Activated CD4-positive, alpha-beta T cell treated with anti-CD3 and anti-CD28 coated beads for 4 hours (primary cell): ENCODE results near the gene SLC36A4.
"Not testable (repeated sequence)": the region's sequence is repeated elsewhere in the genome, so short reads cannot be mapped to it uniquely, and the experiment has no call there.

Source experiments
- DNase-seq, 2 donors: peaks; one replicate each; pipeline ENCODE4 v3.0.0-alpha.2; 2020

SLC36A4 gene

GRCh38 chr11:93193731-93194130, 4.1 kb downstream of the SLC36A4 start:
- no peak for DNase-seq

DNA sequence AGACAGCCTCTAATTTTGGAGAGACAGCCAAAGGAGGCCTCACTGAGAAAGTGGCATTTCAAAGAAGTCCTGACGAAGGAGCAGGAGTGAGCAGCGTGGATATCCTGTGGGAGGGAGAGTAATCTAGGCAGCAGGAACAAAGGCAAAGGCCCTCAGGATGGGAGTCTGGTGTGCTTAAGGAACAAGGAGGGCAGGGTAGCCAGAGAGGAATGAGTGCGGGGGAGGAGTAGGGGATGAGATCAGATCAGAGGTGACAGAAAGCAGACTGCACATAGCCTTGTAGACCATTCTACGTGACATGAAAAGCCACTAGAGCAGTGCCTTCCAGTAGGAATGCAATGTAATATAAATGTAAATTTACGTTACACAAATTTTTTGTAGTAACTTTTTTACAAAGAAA, 5.6 kb downstream of the SLC36A4 start:
- no peak for DNase-seq

- DNase-seq = no peak
Observed at GRCh38 chr11:93189462-93189861, 8.3 kb downstream of the SLC36A4 start.

GRCh38 chr11:93188726-93189125, 9.1 kb downstream of the SLC36A4 start:
- DNase-seq = no peak

DNA sequence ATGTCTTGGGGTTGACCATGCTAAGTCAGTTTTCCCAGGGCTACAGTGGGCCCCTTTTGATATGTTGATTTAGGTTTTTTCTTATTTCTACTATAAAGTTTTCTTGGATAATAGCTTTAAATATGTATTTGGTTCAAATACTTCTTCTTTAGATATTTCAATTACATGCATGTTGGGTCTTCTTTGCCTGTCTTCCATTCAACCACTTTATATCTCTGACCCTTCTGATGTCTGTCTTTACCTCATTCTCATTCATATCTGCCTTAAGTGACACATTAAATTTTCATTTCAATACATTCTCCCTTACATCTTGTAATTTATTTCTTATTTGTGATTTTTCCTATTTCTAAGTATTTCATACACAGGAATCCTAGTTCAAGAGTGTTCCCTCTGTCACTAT, 10.5 kb downstream of the SLC36A4 start:
- DNase-seq = no peak

DNA sequence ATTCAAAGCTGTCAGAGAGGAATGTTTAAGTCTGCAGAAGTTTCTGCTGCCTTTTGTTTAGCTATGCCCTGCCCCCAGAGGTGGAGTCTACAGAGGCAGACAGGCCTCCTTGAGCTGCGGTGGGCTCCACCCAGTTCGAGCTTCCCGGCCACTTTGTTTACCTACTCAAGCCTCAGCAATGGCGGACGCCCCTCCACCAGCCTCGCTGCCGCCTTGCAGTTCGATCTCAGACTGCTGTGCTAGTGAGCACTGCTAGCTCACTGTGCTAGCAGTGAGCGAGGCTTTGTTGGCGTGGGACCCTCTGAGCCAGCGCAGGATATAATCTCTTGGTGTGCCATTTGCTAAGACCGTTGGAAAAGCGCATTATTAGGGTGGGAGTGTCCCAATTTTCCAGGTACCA, 19.9 kb downstream of the SLC36A4 start:
- DNase-seq = not testable (repeated sequence)

GRCh38 chr11:93169950-93170561, 27.7 kb downstream of the SLC36A4 start:
- DNase-seq = no peak

- DNase-seq = no peak
Observed at GRCh38 chr11:93169143-93169542, 28.6 kb downstream of the SLC36A4 start.

GRCh38 chr11:93166862-93167261, 30.9 kb downstream of the SLC36A4 start:
- no peak for DNase-seq

GRCh38 chr11:93166194-93166593, 31.6 kb downstream of the SLC36A4 start:
- DNase-seq = no peak

- no peak for DNase-seq
Observed at GRCh38 chr11:93160808-93161207, 37.0 kb downstream of the SLC36A4 start.

DNA sequence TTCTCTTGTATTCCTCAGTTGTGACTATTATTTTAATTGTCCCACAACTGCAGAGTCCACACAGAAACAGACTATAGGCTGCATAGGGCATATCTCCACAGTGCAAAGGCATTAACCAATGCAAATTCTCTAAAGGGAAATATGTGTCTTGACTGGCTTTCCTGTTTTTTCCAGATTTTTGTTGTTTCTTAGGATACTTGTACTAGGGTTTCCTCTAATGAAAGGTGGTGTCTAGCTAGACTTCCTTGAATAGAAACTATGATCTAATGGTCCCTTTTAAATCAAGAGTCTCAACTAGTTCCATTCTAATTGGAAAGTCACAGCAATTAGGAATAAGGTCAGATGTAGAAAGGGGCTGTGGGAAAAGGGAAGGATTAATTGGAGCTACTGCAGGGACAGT, 37.6 kb downstream of the SLC36A4 start:
- DNase-seq = no peak

DNA sequence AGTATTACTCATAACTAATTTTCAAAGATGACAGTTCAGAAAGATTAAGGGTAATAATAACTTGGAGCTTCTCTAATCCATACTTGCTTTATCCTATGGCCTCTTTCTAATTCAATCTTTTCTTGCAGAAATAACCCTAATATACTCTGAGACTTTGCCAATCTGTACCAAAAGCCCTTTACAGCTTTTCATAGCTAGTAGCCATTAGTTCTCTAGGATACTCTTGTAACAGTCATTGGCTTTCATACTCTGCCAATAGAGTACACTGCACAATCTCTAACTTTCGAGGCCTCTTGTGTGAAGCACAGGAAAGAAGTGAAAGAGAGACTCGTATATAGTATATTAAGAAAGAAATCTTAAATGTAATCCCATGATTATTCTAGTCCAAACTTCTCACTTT, 38.1 kb downstream of the SLC36A4 start:
- no peak for DNase-seq

- no peak for DNase-seq
Observed at GRCh38 chr11:93155738-93156137, 42.1 kb downstream of the SLC36A4 start.

GRCh38 chr11:93145390-93145915, 52.3 kb downstream of the SLC36A4 start:
- no peak for DNase-seq

GRCh38 chr11:93143800-93144199, 54.0 kb downstream of the SLC36A4 start:
- DNase-seq = no peak

- no peak for DNase-seq
Observed at GRCh38 chr11:93143186-93143585, 54.6 kb downstream of the SLC36A4 start.

DNA sequence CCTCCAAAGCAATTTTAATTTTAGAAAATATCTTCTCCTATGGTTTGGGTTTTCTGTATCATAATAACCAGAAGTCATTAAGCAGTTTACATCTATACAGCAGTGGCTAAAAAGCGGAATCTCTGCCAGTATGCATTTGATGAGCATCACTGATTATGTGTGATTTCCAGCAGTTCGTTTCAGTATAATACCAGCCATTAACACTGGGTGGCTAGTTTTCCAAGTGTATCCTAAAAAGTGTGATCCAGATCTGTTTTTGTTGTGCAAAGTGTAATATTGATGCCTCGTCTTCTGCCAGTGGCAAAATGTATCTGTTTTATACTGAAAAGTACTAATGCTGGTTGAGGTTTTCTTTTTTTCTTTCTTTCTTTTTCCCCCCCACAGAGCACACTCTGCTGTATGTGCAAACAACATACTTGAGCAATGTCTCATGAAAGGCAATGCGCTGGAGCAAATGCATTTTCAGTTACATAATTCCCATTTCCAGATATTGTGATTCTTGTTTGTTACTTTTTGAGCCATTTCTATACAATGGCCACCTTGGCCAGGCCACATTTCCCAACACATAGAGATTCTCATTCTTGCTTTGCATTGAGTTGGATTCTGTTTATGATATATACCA, 64.2 kb downstream of the SLC36A4 start:
- DNase-seq = no peak

GRCh38 chr11:93132836-93133235, 65.0 kb downstream of the SLC36A4 start:
- DNase-seq = no peak

DNA sequence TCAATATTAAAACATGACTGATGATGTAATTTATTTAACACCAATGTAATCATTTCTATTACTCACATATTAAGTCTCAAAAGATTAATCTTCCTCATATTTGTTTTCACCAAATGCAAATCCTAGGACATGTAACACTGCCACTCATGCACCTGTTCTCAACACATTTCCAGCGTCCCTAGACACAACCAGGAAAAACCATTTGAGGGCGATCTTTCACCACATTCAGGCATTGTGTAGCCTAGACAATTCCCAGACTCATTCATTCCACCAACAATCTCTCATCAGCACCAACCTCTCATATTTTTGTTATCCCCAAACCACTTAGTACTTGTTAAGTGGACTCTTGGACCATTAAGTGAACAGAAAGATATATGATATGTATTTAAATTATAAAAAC, 66.1 kb downstream of the SLC36A4 start:
- no peak for DNase-seq

DNA sequence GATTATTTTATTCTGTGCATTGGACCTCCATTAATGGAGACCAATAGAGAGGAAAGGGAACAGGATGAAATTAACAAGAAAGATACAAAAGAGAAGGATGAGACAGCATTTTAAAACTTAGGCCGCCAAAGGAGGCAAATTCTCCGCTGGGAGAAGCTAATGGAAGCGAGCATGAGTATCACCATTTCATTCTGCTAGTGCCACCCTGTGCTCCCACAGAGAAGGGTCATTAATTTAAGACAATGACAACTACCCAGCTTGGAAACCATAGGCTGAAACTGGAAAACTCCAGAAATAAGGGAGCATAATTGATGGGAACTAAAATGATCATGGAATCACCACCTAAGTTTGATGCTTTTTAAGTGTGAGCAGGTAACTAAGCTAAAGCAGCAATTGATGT, 69.2 kb downstream of the SLC36A4 start:
- DNase-seq = no peak

DNA sequence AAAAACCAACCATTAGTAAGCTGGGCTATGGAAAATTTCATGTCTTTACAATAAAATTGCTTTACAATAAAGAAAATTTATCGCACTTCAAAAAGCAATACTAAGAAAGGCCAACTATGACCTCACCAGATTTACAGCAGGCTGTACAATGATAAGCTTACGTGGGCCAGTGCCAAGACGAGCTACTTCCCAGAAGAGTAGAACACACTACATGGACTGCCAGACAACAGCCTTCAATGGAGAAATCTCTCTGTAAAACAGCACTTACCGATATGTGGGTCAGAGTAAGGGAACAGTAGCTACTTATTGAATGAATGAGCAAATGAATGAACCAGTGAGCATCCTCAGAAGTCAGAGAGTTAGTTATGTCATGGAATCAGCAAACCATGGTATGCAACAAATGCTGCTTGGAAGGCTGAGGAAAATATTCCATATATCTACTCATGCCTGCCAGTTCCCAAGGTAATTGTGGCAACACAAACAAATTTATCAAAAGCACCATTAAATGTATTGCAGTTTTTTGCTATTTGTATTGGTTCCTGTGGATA, 74.4 kb downstream of the SLC36A4 start:
- DNase-seq = no peak

DNA sequence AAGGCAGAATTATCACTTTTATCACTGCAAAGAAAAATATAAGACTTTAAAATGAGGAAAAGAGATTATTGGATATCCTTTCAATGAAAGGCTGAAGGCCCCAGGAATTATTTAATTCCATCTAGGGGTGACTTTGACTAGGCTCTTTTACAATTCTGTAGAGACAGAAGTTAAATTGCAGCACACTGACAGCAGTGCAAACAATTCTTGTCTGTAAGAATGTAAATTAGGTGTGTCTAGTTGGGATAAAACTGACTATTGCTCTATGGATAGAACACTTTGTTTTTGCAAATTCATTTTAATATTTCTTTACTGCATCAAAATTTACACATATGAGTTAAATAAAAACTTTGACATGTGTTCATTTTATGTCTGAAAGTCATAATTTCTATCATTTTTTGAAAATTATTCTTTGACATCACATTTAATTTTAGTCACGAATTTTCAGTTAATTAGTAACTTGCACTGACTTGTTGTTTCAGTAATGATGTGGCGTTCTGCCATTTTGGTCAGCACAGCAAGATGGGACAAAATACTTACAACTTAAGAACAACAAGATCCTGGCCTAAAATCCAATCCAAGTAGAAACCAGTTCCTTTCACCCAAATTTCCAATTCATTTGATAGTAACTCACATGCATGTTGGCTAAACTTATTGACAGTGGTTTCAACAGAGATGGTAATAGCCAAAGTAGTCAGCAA, 75.1 kb downstream of the SLC36A4 start:
- DNase-seq = no peak

- DNase-seq = no peak
Observed at GRCh38 chr11:93118276-93118675, 79.5 kb downstream of the SLC36A4 start.
